Measurements from ENCODE around the gene FICD. TPM values are rescaled to one million over a fixed set of nuclear protein-coding genes. Genes with fewer than 3 reads are reported as not detected.

FICD gene
- total RNA-seq, 1 donor from 2014 or later = 30.8 TPM

GRCh38 chr12:108527166-108527496 lies 12.1 kb downstream of the FICD start:
- intact Hi-C loops (cut with DNase I) = no loop called here
- no peak overlapping the region for H3K4me3 ChIP-seq
- H3K9me3 ChIP-seq = no peaks in the 10 kb centered on the region
- H3K27me3 ChIP-seq = no peaks in the 10 kb centered on the region
- peaks cover 92 to 100% of the 10 kb centered on the region in 2 donors for H3K36me3 ChIP-seq
- no peak overlapping the region for H3K27ac ChIP-seq
- no peaks in the 10 kb centered on the region for H3K4me1 ChIP-seq
- DNase-seq (ENCODE audit: low spot score in 2 of 2) = no peak
- TF ChIP-seq CTCF (IDR thresholded peaks at IDR 0.05) = no peak

- Histone ChIP-seq H3K9me3 (no peaks in the 10 kb centered on the region), H3K4me3 (no peak overlapping the region), H3K4me1 (no peaks in the 10 kb centered on the region), H3K27ac (no peak overlapping the region), H3K36me3 (peaks cover 82 to 99% of the 10 kb centered on the region in 2 donors), H3K27me3 (no peaks in the 10 kb centered on the region)
- no peak for DNase-seq (ENCODE audit: low spot score in 2 of 2)
- intact Hi-C loops (cut with DNase I) = no loop called here
- TF ChIP-seq CTCF (IDR thresholded peaks at IDR 0.05) = no peak
These were observed 15.1 kb downstream of the FICD start for GRCh38 chr12:108530161-108530560.

- no peak for DNase-seq (ENCODE audit: low spot score in 2 of 2)
- H3K27ac ChIP-seq = no peak overlapping the region
- H3K4me1 ChIP-seq = no peaks in the 10 kb centered on the region
- peaks cover 75 to 98% of the 10 kb centered on the region in 2 donors for H3K36me3 ChIP-seq
- H3K27me3 ChIP-seq = no peaks in the 10 kb centered on the region
- H3K9me3 ChIP-seq = no peaks in the 10 kb centered on the region
- no peak for TF ChIP-seq CTCF (IDR thresholded peaks at IDR 0.05)
- H3K4me3 ChIP-seq = no peak overlapping the region
- intact Hi-C loops (cut with DNase I) = no loop called here
These were observed 17.1 kb downstream of the FICD start for GRCh38 chr12:108531929-108532848.

- Histone ChIP-seq H3K9me3 (no peaks in the 10 kb centered on the region), H3K4me3 (no peak overlapping the region), H3K27me3 (no peaks in the 10 kb centered on the region), H3K4me1 (no peaks in the 10 kb centered on the region), H3K27ac (no peak overlapping the region), H3K36me3 (peaks cover 38 to 75% of the 10 kb centered on the region in 2 donors)
- no peak for DNase-seq (ENCODE audit: low spot score in 2 of 2)
- TF ChIP-seq CTCF (IDR thresholded peaks at IDR 0.05) = no peak
- intact Hi-C loops (cut with DNase I) = no loop called here
These were observed 23.1 kb downstream of the FICD start for GRCh38 chr12:108538146-108538545.

- intact Hi-C loops (cut with DNase I) = no loop called here
- H3K36me3 ChIP-seq = peaks cover 37 to 75% of the 10 kb centered on the region in 2 donors
- no peaks in the 10 kb centered on the region for H3K9me3 ChIP-seq
- no peak for TF ChIP-seq CTCF (IDR thresholded peaks at IDR 0.05)
- H3K4me1 ChIP-seq = no peaks in the 10 kb centered on the region
- DNase-seq (ENCODE audit: low spot score in 2 of 2) = no peak
- no peak overlapping the region for H3K4me3 ChIP-seq
- H3K27me3 ChIP-seq = no peaks in the 10 kb centered on the region
- H3K27ac ChIP-seq = no peak overlapping the region
These were observed 23.6 kb downstream of the FICD start for GRCh38 chr12:108538616-108539195.

Measured in ascending aorta (tissue), 2 donors.